ENCODE data around the gene RIMBP2. TPM values are rescaled to one million over a fixed set of nuclear protein-coding genes. Genes with fewer than 3 reads are reported as not detected.
A peak's percentile ranks its signal among the peaks of the same experiment; 100 is the strongest.

Gene RIMBP2
- total RNA-seq, 1 donor from 2014 or later = not detected

- intact Hi-C loops (cut with DNase I) = no loop called here
- DNase-seq (ENCODE audit: low spot score) = no peak
Observed at GRCh38 chr12:130613831-130614529, 102.1 kb downstream of the RIMBP2 start.

GRCh38 chr12:130613131-130613530 lies 103.0 kb downstream of the RIMBP2 start:
- DNase-seq (ENCODE audit: low spot score) = no peak
- intact Hi-C loops (cut with DNase I) = no loop called here

GRCh38 chr12:130611026-130611905 lies 104.8 kb downstream of the RIMBP2 start:
- DNase-seq (ENCODE audit: low spot score) = no peak
- intact Hi-C loops (cut with DNase I) = no loop called here

- intact Hi-C loops (cut with DNase I) = no loop called here
- DNase-seq (ENCODE audit: low spot score) = no peak
Observed at GRCh38 chr12:130609966-130610365, 106.1 kb downstream of the RIMBP2 start.

- intact Hi-C loops (cut with DNase I) = no loop called here
- DNase-seq (ENCODE audit: low spot score) = no peak
Observed at GRCh38 chr12:130608831-130609230, 107.3 kb downstream of the RIMBP2 start.

GRCh38 chr12:130608132-130608531 lies 108.0 kb downstream of the RIMBP2 start:
- intact Hi-C loops (cut with DNase I) = no loop called here

GRCh38 chr12:130606231-130606630 lies 109.9 kb downstream of the RIMBP2 start:
- DNase-seq (ENCODE audit: low spot score) = no peak
- intact Hi-C loops (cut with DNase I) = no loop called here

More at GRCh38 chr12:130608132-130608531, 108.0 kb downstream of the RIMBP2 start:
- no peak for DNase-seq (ENCODE audit: low spot score)

- DNase-seq (ENCODE audit: low spot score) = peak; percentile 22
- intact Hi-C loops (cut with DNase I) = no loop called here
Observed at GRCh38 chr12:130603396-130603965, 112.6 kb downstream of the RIMBP2 start.

- intact Hi-C loops (cut with DNase I) = no loop called here
- no peak for DNase-seq (ENCODE audit: low spot score)
Observed at GRCh38 chr12:130602251-130602650, 113.8 kb downstream of the RIMBP2 start.

GRCh38 chr12:130601327-130601726 lies 114.8 kb downstream of the RIMBP2 start:
- DNase-seq (ENCODE audit: low spot score) = no peak
- intact Hi-C loops (cut with DNase I) = no loop called here

GRCh38 chr12:130596241-130596640 lies 119.9 kb downstream of the RIMBP2 start:
- intact Hi-C loops (cut with DNase I) = no loop called here

GRCh38 chr12:130595566-130595965 lies 120.5 kb downstream of the RIMBP2 start:
- intact Hi-C loops (cut with DNase I) = no loop called here
- DNase-seq (ENCODE audit: low spot score) = peak; percentile 68

More at GRCh38 chr12:130596241-130596640, 119.9 kb downstream of the RIMBP2 start:
- DNase-seq (ENCODE audit: low spot score) = peak; percentile 14

- intact Hi-C loops (cut with DNase I) = no loop called here
- DNase-seq (ENCODE audit: low spot score) = peak; percentile 31
Observed at GRCh38 chr12:130593056-130593455, 123.0 kb downstream of the RIMBP2 start.

- intact Hi-C loops (cut with DNase I) = no loop called here
- peak; percentile 47 for DNase-seq (ENCODE audit: low spot score)
Observed at GRCh38 chr12:130592641-130593040, 123.5 kb downstream of the RIMBP2 start.

GRCh38 chr12:130591736-130592135 lies 124.4 kb downstream of the RIMBP2 start:
- DNase-seq (ENCODE audit: low spot score) = peak; percentile 44
- intact Hi-C loops (cut with DNase I) = no loop called here

- intact Hi-C loops (cut with DNase I) = no loop called here
- DNase-seq (ENCODE audit: low spot score) = no peak
Observed at GRCh38 chr12:130590685-130591084, 125.4 kb downstream of the RIMBP2 start.

GRCh38 chr12:130589540-130590317 lies 126.4 kb downstream of the RIMBP2 start:
- intact Hi-C loops (cut with DNase I) = no loop called here
- DNase-seq (ENCODE audit: low spot score) = peak; percentile 55

- intact Hi-C loops (cut with DNase I) = no loop called here
- no peak for DNase-seq (ENCODE audit: low spot score)
Observed at GRCh38 chr12:130588696-130589539, 127.2 kb downstream of the RIMBP2 start.

GRCh38 chr12:130587966-130588365 lies 128.1 kb downstream of the RIMBP2 start:
- intact Hi-C loops (cut with DNase I) = no loop called here
- no peak for DNase-seq (ENCODE audit: low spot score)

All from cardiac septum (tissue), 1 donor.